ENCODE results near the gene TMEM151B. TPM values are rescaled to one million over a fixed set of nuclear protein-coding genes. Genes with fewer than 3 reads are reported as not detected.
A peak's percentile ranks its signal among the peaks of the same experiment; 100 is the strongest.

TMEM151B gene
- total RNA-seq, 4 donors from 2014 or later = not detected

- 91% methylated on average over 5 to 6 of the region's 8 CpGs for WGBS, 2 donors
- Histone ChIP-seq H3K4me3 (no peak overlapping the region), H3K4me1 (peaks cover 47 to 72% (median 61%) of the 10 kb centered on the region in 3 donors), H3K9me3 (no peaks in the 10 kb centered on the region), H3K27ac (peak overlapping the region in 3 of 4 donors; percentile 62 to 65 (median 63)), H3K36me3 (peaks cover 3 to 19% (median 8%) of the 10 kb centered on the region in 3 donors), H3K27me3 (no peaks in the 10 kb centered on the region)
- DNase-seq = no peak
- intact Hi-C loops (cut with DNase I) = no loop called here
- TF ChIP-seq POLR2A (IDR thresholded peaks at IDR 0.05) (no peak), CTCF (IDR thresholded peaks at IDR 0.05) (no peak)
These were observed 44.5 kb upstream of the TMEM151B start for GRCh38 chr6:44225579-44226325.

- TF ChIP-seq CTCF (IDR thresholded peaks at IDR 0.05) = no peak
- no peak for TF ChIP-seq POLR2A (IDR thresholded peaks at IDR 0.05)
- Histone ChIP-seq H3K27ac (peak overlapping the region in 3 of 4 donors; percentile 62 to 65 (median 63)), H3K4me1 (peaks cover 39 to 64% (median 53%) of the 10 kb centered on the region in 3 donors), H3K36me3 (peaks cover 3 to 26% (median 8%) of the 10 kb centered on the region in 3 donors), H3K9me3 (no peaks in the 10 kb centered on the region), H3K27me3 (no peaks in the 10 kb centered on the region), H3K4me3 (peak overlapping the region in 1 of 4 donors; percentile 35)
- DNase-seq = no peak
- 61 to 69% methylated on average over 11 to 14 of the region's 15 CpGs for WGBS, 2 donors
- intact Hi-C loops (cut with DNase I) = no loop called here
These were observed 43.7 kb upstream of the TMEM151B start for GRCh38 chr6:44226368-44227147.

- Histone ChIP-seq H3K4me1 (peaks cover 31 to 57% (median 46%) of the 10 kb centered on the region in 3 donors), H3K9me3 (no peaks in the 10 kb centered on the region), H3K27ac (peak overlapping the region in 3 of 4 donors; percentile 62 to 65 (median 63)), H3K36me3 (peaks cover 3 to 33% (median 8%) of the 10 kb centered on the region in 3 donors), H3K4me3 (peak overlapping the region in 1 of 4 donors; percentile 35), H3K27me3 (no peaks in the 10 kb centered on the region)
- WGBS, 2 donors = 33 to 72% methylated on average over 5 to 6 of the region's 7 CpGs
- DNase-seq = no peak
- TF ChIP-seq POLR2A (IDR thresholded peaks at IDR 0.05) = no peak
- no peak for TF ChIP-seq CTCF (IDR thresholded peaks at IDR 0.05)
- intact Hi-C loops (cut with DNase I) = no loop called here
These were observed 43.0 kb upstream of the TMEM151B start for GRCh38 chr6:44227148-44227793.

GRCh38 chr6:44228031-44228430 lies 42.2 kb upstream of the TMEM151B start:
- TF ChIP-seq POLR2A (IDR thresholded peaks at IDR 0.05) = no peak
- TF ChIP-seq CTCF (IDR thresholded peaks at IDR 0.05) = no peak
- Histone ChIP-seq H3K4me3 (no peak overlapping the region), H3K9me3 (no peaks in the 10 kb centered on the region), H3K27me3 (no peaks in the 10 kb centered on the region), H3K27ac (peak overlapping the region in 1 of 4 donors; percentile 62), H3K36me3 (peaks cover 3 to 41% (median 8%) of the 10 kb centered on the region in 3 donors), H3K4me1 (peaks cover 24 to 54% (median 44%) of the 10 kb centered on the region in 3 donors)
- intact Hi-C loops (cut with DNase I) = no loop called here
- DNase-seq = no peak
- WGBS, 2 donors = 95% methylated on average over 6 of the region's 6 CpGs; no CpG with 5 or more reads in 1 of the 2 donors
